HG02884 (cell line): ENCODE measurements around the gene BAHCC1.

Experiments
- ATAC-seq: cut with Tn5 transposase; IDR thresholded peaks from one replicate; pipeline ENCODE4 v1.9.1; 2021; ENCODE audit warnings: mild to moderate bottlenecking, moderate library complexity; ENCODE audit not compliant: unreplicated experiment

Gene BAHCC1

DNA sequence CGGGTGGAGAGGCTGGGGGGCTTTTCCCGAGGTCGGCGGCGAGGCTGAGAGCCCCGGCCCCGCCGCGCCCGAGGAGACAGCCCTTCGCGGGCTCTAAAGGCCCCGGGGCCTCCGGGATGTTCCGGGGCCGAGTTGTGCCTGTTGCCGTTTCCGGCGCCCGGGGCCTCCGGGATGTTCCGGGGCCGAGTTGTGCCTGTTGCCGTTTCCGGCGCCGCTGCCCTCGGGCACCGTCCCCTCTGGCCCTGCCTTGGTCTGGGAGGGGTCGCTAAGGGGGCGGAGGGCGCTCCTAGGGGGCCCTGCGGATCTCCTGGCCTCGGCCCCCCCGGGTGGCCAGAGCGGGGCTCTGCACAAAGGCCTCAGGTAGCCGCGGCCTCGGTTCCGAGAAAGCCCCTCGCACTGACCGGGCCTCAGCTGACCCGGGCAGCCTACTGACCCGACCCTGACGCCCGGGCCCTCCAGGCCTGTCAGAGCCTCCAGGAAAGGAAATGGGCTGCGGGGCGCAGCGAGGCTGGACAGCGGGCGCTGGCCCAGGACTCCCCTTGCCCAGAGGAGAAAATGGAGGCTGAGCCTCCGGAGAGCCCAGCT, 93.1 kb downstream of the BAHCC1 start:
- no peak for ATAC-seq

GRCh38 chr17:81489012-81489997, 94.0 kb downstream of the BAHCC1 start:
- no peak for ATAC-seq

- no peak for ATAC-seq
Observed at GRCh38 chr17:81489998-81490992, 95.0 kb downstream of the BAHCC1 start.

DNA sequence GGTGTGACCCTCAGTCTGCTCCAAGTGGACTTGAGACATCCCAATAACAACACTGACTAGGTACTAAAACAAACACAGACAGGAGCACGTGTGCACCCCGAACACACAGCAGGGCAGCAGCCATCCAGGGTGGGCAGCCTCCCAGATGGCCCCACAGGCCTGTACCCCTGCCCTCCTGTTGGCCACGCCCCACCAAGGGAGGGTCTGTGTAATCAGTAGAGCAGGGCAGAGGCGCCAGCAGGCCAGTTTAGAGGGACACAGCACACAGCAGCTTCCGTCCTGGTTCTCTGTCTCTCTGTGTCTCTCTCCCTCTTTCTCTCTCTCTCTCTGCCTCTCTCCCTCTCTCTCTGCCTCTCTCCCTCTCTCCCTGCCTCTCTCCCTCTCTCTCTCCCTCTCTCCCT, 95.9 kb downstream of the BAHCC1 start:
- no peak for ATAC-seq

DNA sequence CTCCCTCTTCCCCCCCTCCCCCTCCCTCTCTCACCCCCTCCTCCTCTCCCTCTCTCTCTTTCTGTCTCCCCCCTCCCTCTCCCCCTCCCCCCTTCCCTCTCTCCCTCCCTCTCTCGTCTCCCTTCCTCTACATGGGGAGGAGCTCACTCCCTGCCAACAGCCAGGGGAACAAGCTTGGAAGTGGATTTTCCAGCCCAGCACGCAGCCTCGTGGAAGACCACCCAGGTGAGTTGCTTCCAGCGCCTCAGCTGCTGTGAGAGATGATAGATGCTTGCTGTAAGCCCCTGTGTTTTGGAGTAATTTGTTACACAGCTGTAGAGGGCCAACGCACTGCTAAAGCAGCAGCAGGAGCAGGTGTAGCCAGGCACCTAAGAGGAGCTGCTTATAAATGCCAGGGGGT, 96.5 kb downstream of the BAHCC1 start:
- ATAC-seq = no peak

DNA sequence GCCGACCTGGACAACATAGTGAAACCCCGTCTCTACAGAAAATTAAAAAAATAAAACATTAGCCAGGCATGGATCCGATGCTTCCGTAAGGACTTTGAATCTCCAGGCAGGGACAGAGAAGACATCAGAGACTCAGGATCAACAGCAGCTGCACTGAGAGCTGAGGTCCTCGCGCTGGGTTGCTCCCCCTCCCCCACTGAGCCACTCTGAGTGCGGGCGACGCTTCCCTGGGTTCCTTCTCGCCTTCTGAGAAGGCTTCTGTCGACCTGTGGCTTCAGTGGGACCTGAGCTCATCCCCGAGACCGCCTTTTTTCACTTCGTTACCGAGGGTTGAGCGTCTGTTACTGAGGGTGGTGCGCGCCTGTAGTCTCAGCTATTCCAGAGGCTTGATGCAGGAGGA, 96.9 kb downstream of the BAHCC1 start:
- ATAC-seq = no peak

DNA sequence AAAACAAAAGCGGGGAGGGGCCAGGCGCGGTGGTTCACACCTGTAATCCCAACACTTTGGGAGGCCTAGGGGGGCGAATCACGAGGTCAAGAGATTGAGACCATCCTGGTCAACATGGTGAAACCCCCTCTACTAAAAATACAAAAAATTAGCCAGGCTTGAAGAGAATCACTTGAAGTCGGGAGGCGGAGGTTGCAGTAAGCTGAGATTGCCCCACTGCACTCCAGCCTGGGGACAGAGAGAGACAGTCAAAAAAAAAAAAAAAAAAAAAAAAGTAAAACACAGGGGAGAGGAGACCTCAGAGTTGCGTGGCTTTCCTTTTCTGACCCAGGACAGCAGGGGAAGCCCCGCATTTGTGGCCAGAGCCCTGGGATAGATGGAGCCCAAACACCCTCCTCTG, 97.4 kb downstream of the BAHCC1 start:
- ATAC-seq = no peak

DNA sequence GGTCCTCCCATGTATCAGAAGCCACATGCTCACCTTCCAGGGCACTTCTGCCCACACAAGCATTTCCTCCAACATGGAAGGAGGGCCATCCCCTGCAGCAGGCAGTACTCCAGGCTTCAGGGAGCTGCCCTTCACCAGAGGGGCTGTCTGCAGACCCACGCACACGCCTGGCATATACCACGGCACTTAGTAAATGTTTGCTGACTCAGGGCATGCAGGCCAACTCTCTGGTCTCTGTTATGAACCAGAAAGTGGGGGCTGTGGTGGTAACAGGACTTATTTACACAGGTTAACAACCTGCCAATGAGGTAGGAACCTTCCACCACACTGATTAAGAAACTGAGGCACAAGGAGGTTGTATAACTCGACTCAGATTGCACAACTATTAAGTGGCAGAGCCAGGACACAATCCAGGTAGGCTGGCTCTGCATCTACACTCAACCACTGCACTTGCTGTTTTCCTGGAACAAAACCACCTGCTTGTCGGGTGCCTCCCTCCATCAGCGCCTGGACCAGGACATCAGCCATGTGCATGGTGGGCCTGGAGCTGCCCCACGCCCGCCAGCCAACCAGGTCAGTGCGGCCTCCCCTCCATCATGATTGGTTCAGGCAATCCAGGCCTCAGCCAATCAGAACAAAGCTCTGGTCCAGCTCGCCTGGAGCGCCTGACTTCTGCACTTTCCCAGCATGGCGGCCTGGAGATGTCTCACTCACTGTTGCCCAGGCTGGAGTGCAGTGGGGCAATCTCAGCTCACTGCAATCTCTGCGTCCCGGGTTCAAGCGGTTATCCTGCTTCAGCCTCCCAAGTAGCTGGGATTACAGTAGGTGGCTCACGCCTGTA, 98.2 kb downstream of the BAHCC1 start:
- ATAC-seq = no peak

DNA sequence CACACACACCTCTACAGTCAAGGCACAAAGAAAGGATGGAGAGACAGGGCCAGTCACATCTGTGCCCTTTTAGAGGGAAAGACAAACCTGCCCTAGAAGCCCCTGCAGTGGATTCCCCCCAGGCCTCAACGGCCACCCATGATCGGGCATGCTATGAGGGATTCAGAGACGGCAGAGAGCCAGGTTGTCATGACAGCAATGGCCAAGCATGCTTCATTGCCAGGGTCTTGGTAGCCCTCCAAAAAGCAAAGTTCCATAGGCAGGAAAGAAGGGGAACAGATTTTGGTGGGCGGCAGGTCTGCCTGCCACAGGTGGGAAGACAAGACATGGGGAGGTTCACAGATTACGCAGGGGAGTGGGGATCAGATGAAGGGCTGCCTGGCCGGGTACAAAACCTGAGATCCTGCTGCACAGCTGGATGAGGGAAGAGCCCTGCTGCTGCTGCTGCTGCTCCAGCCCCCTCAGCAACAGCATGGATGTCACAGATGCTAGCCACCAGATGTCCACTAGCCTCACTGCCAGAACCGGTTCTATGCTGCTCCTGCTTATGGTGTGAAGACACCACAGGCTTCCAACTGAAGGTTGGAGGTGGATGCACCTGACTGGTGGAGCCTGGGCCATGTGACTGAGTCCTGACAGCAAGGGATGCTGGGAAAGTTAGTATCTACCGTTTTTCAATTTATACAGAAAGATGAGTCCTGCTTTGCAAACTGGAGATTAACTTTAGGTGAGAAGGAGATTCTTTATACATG, 99.5 kb downstream of the BAHCC1 start:
- ATAC-seq = no peak

DNA sequence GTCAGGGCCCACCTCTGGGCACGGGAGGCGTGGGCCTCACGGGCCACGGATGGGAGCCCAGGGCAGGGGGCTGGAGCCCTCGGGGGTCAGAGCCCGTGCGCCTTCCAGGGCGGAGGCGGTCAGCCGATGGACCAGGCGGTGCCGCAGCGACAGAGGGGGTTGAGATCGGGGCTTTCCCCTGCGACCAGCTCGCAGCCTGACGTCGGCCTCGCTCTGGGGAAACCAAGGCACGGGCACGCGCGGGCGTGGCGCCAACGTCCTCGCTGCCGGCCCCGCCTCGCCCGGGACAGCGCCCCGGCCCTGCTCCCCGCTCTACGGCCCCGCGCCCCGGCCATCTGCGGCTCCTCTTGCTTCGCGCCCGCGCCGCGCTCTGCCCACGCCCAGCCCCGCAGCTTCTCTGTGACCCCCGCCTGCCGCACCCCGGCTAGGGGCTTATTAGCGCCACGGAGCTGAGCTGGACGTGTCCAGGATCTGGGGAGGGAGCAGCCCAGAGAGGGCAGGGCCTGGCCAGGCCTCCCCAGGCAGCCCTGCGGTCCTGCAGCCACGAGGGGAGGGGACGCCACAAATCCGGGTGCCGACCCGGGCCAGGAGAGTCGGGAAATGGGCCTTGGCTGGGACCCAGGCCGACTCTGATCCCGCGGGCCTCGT, 103.8 kb downstream of the BAHCC1 start:
- no peak for ATAC-seq

- no peak for ATAC-seq
Observed at GRCh38 chr17:81499601-81499970, 104.3 kb downstream of the BAHCC1 start.

DNA sequence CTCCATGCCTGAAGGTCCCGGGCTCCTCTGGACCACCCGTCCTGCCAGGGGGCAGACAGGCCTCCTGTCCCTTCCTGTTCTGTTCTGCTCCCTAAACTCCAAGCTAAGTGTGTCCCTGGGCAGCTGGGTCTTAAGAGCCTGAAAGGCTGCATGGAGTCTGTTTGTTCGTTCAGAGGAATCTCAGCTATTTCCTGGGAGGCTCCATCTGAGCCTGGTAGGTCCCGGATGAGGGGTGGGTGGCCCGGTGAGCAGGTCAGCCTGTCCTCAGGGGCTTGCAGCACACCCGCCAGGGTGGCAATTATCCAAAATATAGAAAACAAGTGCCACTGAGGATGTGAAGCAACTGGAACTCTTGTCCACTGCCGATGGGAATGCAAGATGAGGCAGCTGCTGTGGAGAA, 104.8 kb downstream of the BAHCC1 start:
- ATAC-seq = no peak

- ATAC-seq = no peak
Observed at GRCh38 chr17:81502471-81503017, 107.3 kb downstream of the BAHCC1 start.

DNA sequence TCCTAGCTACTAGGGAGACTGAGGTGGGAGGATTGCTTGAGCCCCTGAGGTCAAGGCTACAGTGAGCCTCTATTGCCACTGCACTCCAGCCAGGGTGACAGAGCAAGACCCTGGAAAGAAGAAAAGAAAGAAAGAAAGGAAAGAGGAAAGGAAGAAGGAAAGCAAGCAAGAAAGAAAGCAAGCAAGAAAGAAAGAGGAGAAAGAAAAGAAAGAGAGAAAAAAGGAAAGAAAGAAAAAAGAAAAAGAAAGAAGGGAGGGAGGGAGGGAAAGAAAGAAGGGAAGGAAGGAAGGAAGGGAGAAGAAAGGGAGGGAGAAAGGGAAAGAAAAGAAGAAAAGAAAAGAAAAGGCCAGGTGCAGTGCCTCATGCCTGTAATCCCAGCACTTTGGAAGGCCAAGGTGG, 108.4 kb downstream of the BAHCC1 start:
- ATAC-seq = no peak

- no peak for ATAC-seq
Observed at GRCh38 chr17:81508639-81509206, 113.5 kb downstream of the BAHCC1 start.

GRCh38 chr17:81509207-81509971, 114.1 kb downstream of the BAHCC1 start:
- no peak for ATAC-seq

DNA sequence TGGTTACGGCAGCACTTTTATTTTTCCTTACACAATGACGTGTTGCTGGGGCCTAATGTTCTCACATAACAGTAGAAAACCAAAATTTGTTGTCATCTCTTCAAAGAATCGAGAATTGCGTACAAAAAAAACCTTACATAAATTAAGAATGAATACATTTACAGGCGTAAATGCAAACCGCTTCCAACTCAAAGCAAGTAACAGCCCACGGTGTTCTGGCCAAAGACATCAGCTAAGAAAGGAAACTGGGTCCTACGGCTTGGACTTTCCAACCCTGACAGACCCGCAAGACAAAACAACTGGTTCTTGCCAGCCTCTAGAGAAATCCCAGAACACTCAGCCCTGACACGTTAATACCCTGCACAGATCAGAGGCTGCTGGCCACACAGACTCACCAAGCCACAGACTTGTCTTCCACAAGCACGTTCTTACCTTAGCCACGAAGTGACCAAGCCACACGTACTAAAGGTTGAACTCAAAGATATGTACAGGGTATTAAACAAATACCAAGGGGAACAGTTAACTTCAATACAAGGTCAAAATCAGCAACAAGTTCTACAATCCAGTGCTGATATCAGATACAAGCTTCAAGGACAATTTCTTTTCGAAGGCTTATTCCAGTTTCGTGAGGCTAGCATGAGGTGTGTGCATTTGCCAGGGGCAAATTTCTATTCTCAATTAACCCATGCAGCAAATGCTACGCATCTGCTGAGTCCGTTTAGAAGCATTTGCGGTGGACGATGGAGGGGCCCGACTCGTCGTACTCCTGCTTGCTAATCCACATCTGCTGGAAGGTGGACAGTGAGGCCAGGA, 114.9 kb downstream of the BAHCC1 start:
- no peak for ATAC-seq
